Left renal pelvis (tissue), 4 donors: ENCODE data around the gene PLGRKT. TPM values are rescaled to one million over a fixed set of nuclear protein-coding genes. Genes with fewer than 3 reads are reported as not detected.
A peak's percentile ranks its signal among the peaks of the same experiment; 100 is the strongest.
"Not testable (repeated sequence)": the region's sequence is repeated elsewhere in the genome, so short reads cannot be mapped to it uniquely, and the experiment has no call there.

Source experiments
- DNase-seq, 4 donors: peaks; one replicate each; pipeline ENCODE4 v3.0.0-alpha.2; 2013; ENCODE audit warnings: low read depth in 4 of 4, low spot score in 3 of 4
- polyA plus RNA-seq, 4 donors: library from polyadenylated mRNA; unstranded; fragments of 120-200 nt; gene quantifications; one replicate each; pipeline ENCODE4 v1.2.1, GENCODE V29; 2013; ENCODE audit not compliant: insufficient read length in 4 of 4

PLGRKT gene
- polyA plus RNA-seq, 4 donors, result 30.7 to 39.2 (median 37.7) TPM

- no peak for DNase-seq
These were observed 15.3 kb upstream of the PLGRKT start for GRCh38 chr9:5453004-5453403.

GRCh38 chr9:5452286-5452609 is 14.5 kb upstream of the PLGRKT start:
- DNase-seq, result no peak

- peak; percentile 54 to 64 (median 58) for DNase-seq
These were observed 12.8 kb upstream of the PLGRKT start, which contains the start of gene CD274 for GRCh38 chr9:5450359-5451091. Gene CD274 (plus strand): TSS chr9:5450542. CDS start chr9:5456114, 5,572 bp downstream.

GRCh38 chr9:5449521-5450358 is 12.0 kb upstream of the PLGRKT start:
- DNase-seq, result no peak

- no peak for DNase-seq
These were observed 11.0 kb upstream of the PLGRKT start for GRCh38 chr9:5448461-5449435.

GRCh38 chr9:5448016-5448415 is 10.3 kb upstream of the PLGRKT start:
- no peak for DNase-seq

GRCh38 chr9:5447337-5447736 is 9.6 kb upstream of the PLGRKT start:
- DNase-seq, result no peak

- DNase-seq, result no peak
These were observed 8.9 kb upstream of the PLGRKT start for GRCh38 chr9:5446451-5447236.

- DNase-seq, result no peak
These were observed 8.2 kb upstream of the PLGRKT start for GRCh38 chr9:5445886-5446285.

GRCh38 chr9:5445096-5445495 is 7.4 kb upstream of the PLGRKT start:
- not testable (repeated sequence) for DNase-seq

- no peak for DNase-seq
These were observed 6.1 kb upstream of the PLGRKT start for GRCh38 chr9:5443850-5444249.

GRCh38 chr9:5442400-5443011 is 4.8 kb upstream of the PLGRKT start:
- DNase-seq, result no peak

GRCh38 chr9:5441043-5441442 is 3.3 kb upstream of the PLGRKT start:
- no peak for DNase-seq

- DNase-seq, result no peak
These were observed 2.7 kb upstream of the PLGRKT start for GRCh38 chr9:5440426-5440825.

- no peak for DNase-seq
These were observed 807 bp upstream of the PLGRKT start for GRCh38 chr9:5438301-5439162.

GRCh38 chr9:5436441-5436840 is 1.3 kb downstream of the PLGRKT start:
- DNase-seq, result no peak

- DNase-seq, result no peak
These were observed 1.8 kb downstream of the PLGRKT start for GRCh38 chr9:5435912-5436311.
